ENCODE results near the gene PHOX2B.

PHOX2B gene

GRCh38 chr4:41750626-41751448 is 2.3 kb upstream of the PHOX2B start:
- no peak overlapping the region for H3K14ac ChIP-seq (ENCODE audit: low read length)
- no peaks in the 10 kb centered on the region for H3K79me1 ChIP-seq (ENCODE audit: low read length)
- H3K9me3 ChIP-seq (ENCODE audit: insufficient read depth, low read depth, low read length) = peaks cover 7% of the 10 kb centered on the region
- no peak overlapping the region for H2BK5ac ChIP-seq (ENCODE audit: low read depth, low read length, poor library complexity)
- DNase-seq = no peak
- H3K18ac ChIP-seq (ENCODE audit: low read length) = no peak overlapping the region
- no peak overlapping the region for H2AFZ ChIP-seq (ENCODE audit: insufficient read depth, low read length, poor library complexity)
- H4K8ac ChIP-seq (ENCODE audit: low read depth, low read length) = no peak overlapping the region
- H3K79me2 ChIP-seq (ENCODE audit: control insufficient read depth, insufficient read depth, low read length, poor library complexity) = no peaks in the 10 kb centered on the region
- H4K12ac ChIP-seq (ENCODE audit: low read depth, low read length) = no peak overlapping the region
- no peak overlapping the region for H3K4ac ChIP-seq (ENCODE audit: low read depth, low read length)
- peaks cover 81% of the 10 kb centered on the region for H3K27me3 ChIP-seq (ENCODE audit: insufficient read depth, low read length)
- peak overlapping the region; percentile 33 for H3K4me2 ChIP-seq (ENCODE audit: low read length)
- H4K91ac ChIP-seq (ENCODE audit: low read depth, low read length) = no peak overlapping the region
- no peak overlapping the region for H2AK5ac ChIP-seq (ENCODE audit: low read length)
- peaks cover 0 to 10% of the 10 kb centered on the region in 2 experiments for H3K4me1 ChIP-seq (ENCODE audit: control insufficient read depth in 1 of 2, insufficient read depth in 2 of 2, low read length in 2 of 2)
- no peak overlapping the region for H3K23ac ChIP-seq (ENCODE audit: low read length)
- no peak overlapping the region for H2BK12ac ChIP-seq (ENCODE audit: low read length)
- no peak overlapping the region for H3K27ac ChIP-seq (ENCODE audit: low read depth, low read length)
- no peaks in the 10 kb centered on the region for H3K36me3 ChIP-seq (ENCODE audit: control insufficient read depth in 1 of 2, insufficient read depth in 2 of 2, low read length in 2 of 2)
- no CpG with 5 or more reads among the region's 40 CpGs for WGBS (ENCODE audit: extremely low coverage, insufficient coverage, insufficient read length)
- no peak overlapping the region for H3K4me3 ChIP-seq (ENCODE audit: low read depth, low read length)
- H2BK120ac ChIP-seq (ENCODE audit: insufficient read depth, low read length, poor library complexity) = no peak overlapping the region
- H3K9ac ChIP-seq (ENCODE audit: low read length) = no peak overlapping the region

GRCh38 chr4:41750121-41750625 is 1.6 kb upstream of the PHOX2B start:
- H4K12ac ChIP-seq (ENCODE audit: low read depth, low read length) = no peak overlapping the region

GRCh38 chr4:41749631-41750039 is 1.1 kb upstream of the PHOX2B start:
- H2BK5ac ChIP-seq (ENCODE audit: low read depth, low read length, poor library complexity) = no peak overlapping the region
- H2AK5ac ChIP-seq (ENCODE audit: low read length) = no peak overlapping the region
- peaks cover 0 to 10% of the 10 kb centered on the region in 2 experiments for H3K4me1 ChIP-seq (ENCODE audit: control insufficient read depth in 1 of 2, insufficient read depth in 2 of 2, low read length in 2 of 2)
- H3K27ac ChIP-seq (ENCODE audit: low read depth, low read length) = no peak overlapping the region
- no peak overlapping the region for H3K23ac ChIP-seq (ENCODE audit: low read length)
- H2BK12ac ChIP-seq (ENCODE audit: low read length) = no peak overlapping the region
- H4K8ac ChIP-seq (ENCODE audit: low read depth, low read length) = no peak overlapping the region
- H3K79me1 ChIP-seq (ENCODE audit: low read length) = no peaks in the 10 kb centered on the region
- H3K27me3 ChIP-seq (ENCODE audit: insufficient read depth, low read length) = peaks cover 88% of the 10 kb centered on the region
- H3K14ac ChIP-seq (ENCODE audit: low read length) = no peak overlapping the region
- H3K18ac ChIP-seq (ENCODE audit: low read length) = no peak overlapping the region
- H3K4me2 ChIP-seq (ENCODE audit: low read length) = no peak overlapping the region
- H3K4me3 ChIP-seq (ENCODE audit: low read depth, low read length) = no peak overlapping the region
- peaks cover 16% of the 10 kb centered on the region for H3K9me3 ChIP-seq (ENCODE audit: insufficient read depth, low read depth, low read length)
- H4K91ac ChIP-seq (ENCODE audit: low read depth, low read length) = no peak overlapping the region
- H3K36me3 ChIP-seq (ENCODE audit: control insufficient read depth in 1 of 2, insufficient read depth in 2 of 2, low read length in 2 of 2) = no peaks in the 10 kb centered on the region
- no peak for DNase-seq
- no peak overlapping the region for H2AFZ ChIP-seq (ENCODE audit: insufficient read depth, low read length, poor library complexity)
- WGBS (ENCODE audit: extremely low coverage, insufficient coverage, insufficient read length) = no CpG with 5 or more reads among the region's 12 CpGs
- no peak overlapping the region for H3K4ac ChIP-seq (ENCODE audit: low read depth, low read length)
- no peaks in the 10 kb centered on the region for H3K79me2 ChIP-seq (ENCODE audit: control insufficient read depth, insufficient read depth, low read length, poor library complexity)
- H3K9ac ChIP-seq (ENCODE audit: low read length) = no peak overlapping the region
- H2BK120ac ChIP-seq (ENCODE audit: insufficient read depth, low read length, poor library complexity) = no peak overlapping the region
- H4K12ac ChIP-seq (ENCODE audit: low read depth, low read length) = no peak overlapping the region

More at GRCh38 chr4:41750121-41750625, 1.6 kb upstream of the PHOX2B start:
- H2AFZ ChIP-seq (ENCODE audit: insufficient read depth, low read length, poor library complexity) = no peak overlapping the region
- no peak overlapping the region for H3K18ac ChIP-seq (ENCODE audit: low read length)
- H3K9ac ChIP-seq (ENCODE audit: low read length) = no peak overlapping the region
- H2BK5ac ChIP-seq (ENCODE audit: low read depth, low read length, poor library complexity) = no peak overlapping the region
- peaks cover 0 to 10% of the 10 kb centered on the region in 2 experiments for H3K4me1 ChIP-seq (ENCODE audit: control insufficient read depth in 1 of 2, insufficient read depth in 2 of 2, low read length in 2 of 2)
- no peaks in the 10 kb centered on the region for H3K36me3 ChIP-seq (ENCODE audit: control insufficient read depth in 1 of 2, insufficient read depth in 2 of 2, low read length in 2 of 2)
- H4K8ac ChIP-seq (ENCODE audit: low read depth, low read length) = no peak overlapping the region
- DNase-seq = no peak
- no peak overlapping the region for H3K4ac ChIP-seq (ENCODE audit: low read depth, low read length)
- no peak overlapping the region for H2AK5ac ChIP-seq (ENCODE audit: low read length)
- peaks cover 12% of the 10 kb centered on the region for H3K9me3 ChIP-seq (ENCODE audit: insufficient read depth, low read depth, low read length)
- H3K4me3 ChIP-seq (ENCODE audit: low read depth, low read length) = no peak overlapping the region
- no peak overlapping the region for H2BK120ac ChIP-seq (ENCODE audit: insufficient read depth, low read length, poor library complexity)
- no peaks in the 10 kb centered on the region for H3K79me1 ChIP-seq (ENCODE audit: low read length)
- H3K27me3 ChIP-seq (ENCODE audit: insufficient read depth, low read length) = peaks cover 83% of the 10 kb centered on the region
- H3K23ac ChIP-seq (ENCODE audit: low read length) = no peak overlapping the region
- no peaks in the 10 kb centered on the region for H3K79me2 ChIP-seq (ENCODE audit: control insufficient read depth, insufficient read depth, low read length, poor library complexity)
- no CpG with 5 or more reads among the region's 20 CpGs for WGBS (ENCODE audit: extremely low coverage, insufficient coverage, insufficient read length)
- no peak overlapping the region for H2BK12ac ChIP-seq (ENCODE audit: low read length)
- no peak overlapping the region for H3K4me2 ChIP-seq (ENCODE audit: low read length)
- no peak overlapping the region for H4K91ac ChIP-seq (ENCODE audit: low read depth, low read length)
- no peak overlapping the region for H3K27ac ChIP-seq (ENCODE audit: low read depth, low read length)
- H3K14ac ChIP-seq (ENCODE audit: low read length) = no peak overlapping the region

- Histone ChIP-seq H2AK5ac (ENCODE audit: low read length) (no peak overlapping the region), H3K79me2 (ENCODE audit: control insufficient read depth, insufficient read depth, low read length, poor library complexity) (no peaks in the 10 kb centered on the region), H3K4me1 (ENCODE audit: control insufficient read depth in 1 of 2, insufficient read depth in 2 of 2, low read length in 2 of 2) (peaks cover 0 to 10% of the 10 kb centered on the region in 2 experiments), H3K14ac (ENCODE audit: low read length) (no peak overlapping the region), H2BK120ac (ENCODE audit: insufficient read depth, low read length, poor library complexity) (no peak overlapping the region), H3K18ac (ENCODE audit: low read length) (no peak overlapping the region), H3K4me3 (ENCODE audit: low read depth, low read length) (no peak overlapping the region), H4K8ac (ENCODE audit: low read depth, low read length) (no peak overlapping the region), H3K27me3 (ENCODE audit: insufficient read depth, low read length) (peaks cover 92% of the 10 kb centered on the region), H2BK5ac (ENCODE audit: low read depth, low read length, poor library complexity) (no peak overlapping the region), H2AFZ (ENCODE audit: insufficient read depth, low read length, poor library complexity) (no peak overlapping the region), H3K4me2 (ENCODE audit: low read length) (no peak overlapping the region), H3K79me1 (ENCODE audit: low read length) (no peaks in the 10 kb centered on the region), H3K23ac (ENCODE audit: low read length) (no peak overlapping the region), H3K36me3 (ENCODE audit: control insufficient read depth in 1 of 2, insufficient read depth in 2 of 2, low read length in 2 of 2) (no peaks in the 10 kb centered on the region), H3K9me3 (ENCODE audit: insufficient read depth, low read depth, low read length) (peaks cover 18% of the 10 kb centered on the region), H3K4ac (ENCODE audit: low read depth, low read length) (no peak overlapping the region), H3K9ac (ENCODE audit: low read length) (no peak overlapping the region), H4K91ac (ENCODE audit: low read depth, low read length) (no peak overlapping the region), H4K12ac (ENCODE audit: low read depth, low read length) (no peak overlapping the region), H3K27ac (ENCODE audit: low read depth, low read length) (no peak overlapping the region), H2BK12ac (ENCODE audit: low read length) (no peak overlapping the region)
- WGBS (ENCODE audit: extremely low coverage, insufficient coverage, insufficient read length) = no CpG with 5 or more reads among the region's 21 CpGs
- DNase-seq = no peak
Measured at GRCh38 chr4:41748074-41748570, 403 bp downstream of the PHOX2B start.

Measured in trophoblast cell (in vitro differentiated cells and primary cell).